Stimulated activated CD8-positive, alpha-beta memory T cell treated with anti-CD3 and anti-CD28 coated beads, Interleukin-12 subunit alpha, Interleukin-12 subunit beta, amount 100 ng/mL, for 24 hours (primary cell): ENCODE results near the gene HADHB.
"Not testable (repeated sequence)": the region's sequence is repeated elsewhere in the genome, so short reads cannot be mapped to it uniquely, and the experiment has no call there.

Experiments
- DNase-seq: peaks from one replicate; pipeline ENCODE4 v3.0.0-alpha.2; 2020; ENCODE audit errors: extremely low read depth

HADHB gene

DNA sequence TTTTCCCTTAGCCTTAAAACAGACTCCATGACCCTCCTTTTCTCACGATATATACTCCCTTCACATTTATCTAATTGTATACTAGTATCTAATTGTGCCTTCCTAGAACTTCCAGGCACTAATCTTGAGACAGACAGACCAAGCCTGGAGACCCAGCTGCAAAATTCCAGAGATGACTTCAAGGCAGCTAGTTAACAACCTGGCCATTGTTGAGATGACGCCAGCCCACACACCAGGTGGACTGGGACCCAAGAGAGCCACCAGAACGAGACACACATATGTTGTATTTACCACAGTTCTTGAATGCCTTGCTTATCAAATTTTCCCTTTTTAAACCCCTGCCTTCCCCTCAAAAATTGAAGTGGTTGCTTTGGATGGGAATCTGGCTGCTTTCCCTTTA, 52.3 kb downstream of the HADHB start:
- DNase-seq = no peak

DNA sequence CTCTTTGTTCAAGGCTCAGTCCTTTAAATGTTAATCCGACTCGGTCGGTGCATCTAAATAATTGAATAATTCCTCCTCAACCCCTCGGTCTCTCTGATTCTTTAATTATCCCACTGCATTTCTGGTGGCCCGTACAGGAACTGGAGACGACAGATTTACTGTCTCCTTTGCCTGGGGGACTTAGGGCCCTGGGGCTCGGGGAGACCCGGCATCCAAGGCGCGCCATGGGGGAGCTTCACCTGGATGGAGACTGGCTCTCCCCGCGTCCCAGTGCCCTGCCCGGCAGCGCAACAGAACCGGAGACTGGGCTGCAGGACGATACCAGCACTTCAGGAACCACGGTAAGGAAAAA, 53.5 kb downstream of the HADHB start:
- no peak for DNase-seq

DNA sequence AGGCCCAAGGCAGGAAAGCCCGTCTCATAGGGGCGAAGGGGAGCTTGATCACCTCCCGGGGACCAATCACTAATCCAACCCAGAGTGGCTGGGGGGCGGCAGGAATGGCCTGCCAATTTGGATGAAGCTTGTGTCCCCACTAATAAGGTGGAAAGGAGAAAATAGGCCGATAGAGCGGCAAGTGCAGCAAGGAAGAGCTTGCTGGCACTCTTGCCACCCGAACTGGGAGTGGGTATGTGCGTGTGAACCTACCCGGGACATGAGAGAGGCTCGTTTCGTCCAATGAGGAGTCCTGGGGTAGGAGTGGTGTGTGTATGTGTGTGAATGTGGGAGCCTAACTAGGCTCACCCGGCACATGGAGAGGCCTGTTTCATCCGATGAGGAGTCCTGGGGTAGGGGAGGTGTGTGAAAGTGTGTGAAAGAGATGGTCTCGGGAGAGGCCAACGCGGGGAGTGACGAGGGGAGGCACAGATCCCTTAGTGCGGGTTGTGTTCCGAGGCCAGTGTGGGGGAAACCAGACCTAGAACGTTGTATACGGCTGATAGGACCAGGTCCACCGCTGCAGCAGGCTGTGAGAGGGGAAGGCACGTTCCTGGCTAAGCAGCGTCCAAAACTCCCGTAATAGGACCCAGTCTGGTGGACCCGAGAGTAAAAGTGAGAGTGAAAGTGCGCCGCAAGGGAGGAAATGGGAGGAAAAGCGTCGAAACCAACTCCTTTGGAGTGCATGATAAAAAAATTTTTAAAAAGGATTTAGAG, 54.1 kb downstream of the HADHB start:
- no peak for DNase-seq

DNA sequence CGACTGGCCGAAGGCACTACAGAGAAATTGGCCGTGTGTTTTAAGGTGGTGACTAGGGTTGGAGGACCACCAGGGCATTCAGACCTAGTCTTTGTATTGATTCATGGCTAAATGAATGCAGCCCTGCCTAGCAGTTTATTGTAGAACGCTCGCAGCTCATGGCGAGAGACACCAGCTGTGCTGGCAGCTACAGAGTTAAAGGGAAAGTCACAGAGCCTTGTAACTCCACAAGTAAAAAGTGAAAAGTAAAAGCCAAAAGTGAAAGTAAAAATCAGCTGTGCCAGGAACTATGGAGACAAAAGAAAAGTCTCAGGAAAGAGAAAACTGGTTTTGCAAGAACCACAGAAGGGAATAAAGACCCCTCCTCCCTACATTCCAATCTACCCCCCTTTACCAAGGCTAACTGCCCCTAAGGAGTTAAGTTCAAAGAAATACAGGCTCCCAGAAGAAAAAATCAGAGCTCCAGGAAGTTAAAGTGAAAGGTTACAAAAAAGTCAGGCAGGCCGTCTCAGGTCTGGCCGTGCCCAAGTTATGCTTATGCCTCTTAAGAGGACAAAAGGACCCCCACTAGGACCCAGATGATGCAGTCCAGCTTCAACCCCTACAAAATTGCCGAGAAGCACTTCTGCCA, 54.8 kb downstream of the HADHB start:
- DNase-seq = no peak

DNA sequence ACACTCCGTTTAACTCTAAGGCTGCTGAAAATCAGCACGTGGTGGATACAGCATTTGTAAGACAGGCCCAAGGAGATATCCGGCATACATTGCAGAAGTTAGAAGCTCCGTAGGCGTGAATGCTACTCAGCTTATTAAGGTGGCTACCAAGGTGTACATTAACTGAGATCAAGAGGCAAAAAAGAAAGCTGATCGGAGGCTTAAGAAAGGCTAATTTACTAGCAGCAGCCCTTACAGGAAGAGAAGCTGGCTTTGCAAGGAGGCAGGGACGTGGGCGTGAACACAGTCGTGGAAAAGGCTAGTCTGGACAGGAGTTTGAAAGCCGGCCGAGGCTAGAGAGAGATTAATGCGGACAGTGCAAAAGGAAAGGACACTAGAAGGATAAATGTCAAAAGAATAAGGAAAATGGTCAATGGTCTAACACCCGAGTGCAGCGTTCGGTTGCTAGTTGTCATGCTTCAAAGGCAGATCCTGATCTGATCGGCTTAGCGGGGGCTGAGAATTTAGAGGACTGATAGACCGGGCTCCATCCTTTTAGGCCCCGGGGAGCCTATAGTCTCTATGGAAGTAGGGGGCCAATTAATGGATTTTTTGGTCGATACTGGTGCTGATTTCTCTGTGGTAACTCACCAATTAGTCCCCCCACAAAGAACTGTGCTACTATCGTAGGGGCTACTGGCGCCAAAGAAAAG, 55.6 kb downstream of the HADHB start:
- DNase-seq = no peak

DNA sequence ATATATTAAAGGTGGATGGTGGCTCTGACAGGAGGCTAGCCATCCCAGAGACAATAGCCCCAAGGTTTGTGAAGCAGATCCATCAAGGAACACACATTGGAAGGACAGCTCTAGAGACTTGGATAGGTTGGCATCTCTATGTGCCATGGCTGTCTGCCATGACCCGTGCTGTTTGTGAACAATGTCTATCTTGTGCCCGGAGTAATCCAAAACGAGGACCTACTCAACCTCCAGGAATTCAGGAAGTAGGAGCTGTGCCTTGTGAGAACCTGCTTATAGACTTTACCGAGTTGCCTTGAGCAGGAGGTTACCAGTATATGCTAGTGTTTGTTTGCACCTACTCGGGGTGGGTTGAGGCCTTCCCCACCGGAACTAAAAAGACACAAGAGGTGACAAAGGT, 58.1 kb downstream of the HADHB start:
- DNase-seq = no peak

DNA sequence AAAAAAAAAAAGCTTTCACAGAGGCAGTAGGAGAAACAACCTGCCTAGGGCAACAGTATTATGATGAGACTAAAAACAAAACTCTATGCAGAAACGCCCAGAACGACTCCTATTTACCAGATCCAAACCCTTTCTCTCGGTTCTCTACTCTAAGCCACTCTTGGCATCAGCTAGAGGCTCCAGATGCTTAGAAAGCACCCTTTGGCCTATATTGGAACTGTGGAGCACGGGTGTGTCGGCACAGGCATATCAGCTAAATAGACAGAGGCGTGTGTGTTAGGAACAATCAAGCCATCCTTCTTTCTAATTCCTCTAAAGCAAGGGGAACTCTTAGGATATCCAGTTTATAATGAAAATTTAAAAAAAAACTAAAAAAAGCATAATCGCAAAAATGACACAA, 60.4 kb downstream of the HADHB start:
- DNase-seq = not testable (repeated sequence)

DNA sequence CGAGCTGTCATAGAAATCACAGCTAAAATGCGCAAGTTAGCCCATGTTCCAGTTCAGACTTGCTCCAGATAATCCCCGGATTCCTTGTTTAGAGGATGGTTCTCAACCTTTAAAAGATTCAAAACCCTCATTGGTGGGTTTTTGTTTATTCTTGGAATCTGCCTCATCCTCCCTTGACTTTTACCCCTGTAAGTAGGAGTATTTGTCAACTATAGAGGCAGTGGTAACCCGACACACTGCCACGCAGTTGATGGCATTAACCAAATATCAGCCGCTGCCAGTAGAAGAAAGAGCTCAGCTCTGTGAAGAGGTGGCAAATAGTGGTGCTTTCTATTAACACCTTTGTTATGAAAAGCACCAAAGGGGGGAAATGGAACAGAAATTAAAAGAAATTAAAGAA, 60.8 kb downstream of the HADHB start:
- DNase-seq = no peak

DNA sequence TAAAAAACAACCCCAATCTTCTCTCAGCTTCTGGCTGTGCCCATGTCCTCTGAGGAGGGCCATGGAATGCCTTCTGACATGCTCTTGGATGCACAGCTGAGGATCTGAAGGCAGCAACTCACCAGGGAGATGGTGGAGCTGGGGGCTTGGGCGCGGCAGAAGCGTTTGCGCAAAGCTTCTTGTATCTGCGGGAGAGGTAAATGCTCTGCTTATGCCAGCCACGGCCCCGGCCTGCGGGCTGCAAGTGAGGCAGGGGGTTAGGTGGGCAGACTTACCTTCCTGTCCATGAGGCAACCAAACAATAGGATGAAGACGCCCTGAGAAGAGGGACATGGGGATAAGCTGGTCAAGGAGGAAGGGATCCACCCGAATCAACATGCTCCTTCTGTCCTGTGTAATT, 65.2 kb downstream of the HADHB start:
- DNase-seq = no peak

DNA sequence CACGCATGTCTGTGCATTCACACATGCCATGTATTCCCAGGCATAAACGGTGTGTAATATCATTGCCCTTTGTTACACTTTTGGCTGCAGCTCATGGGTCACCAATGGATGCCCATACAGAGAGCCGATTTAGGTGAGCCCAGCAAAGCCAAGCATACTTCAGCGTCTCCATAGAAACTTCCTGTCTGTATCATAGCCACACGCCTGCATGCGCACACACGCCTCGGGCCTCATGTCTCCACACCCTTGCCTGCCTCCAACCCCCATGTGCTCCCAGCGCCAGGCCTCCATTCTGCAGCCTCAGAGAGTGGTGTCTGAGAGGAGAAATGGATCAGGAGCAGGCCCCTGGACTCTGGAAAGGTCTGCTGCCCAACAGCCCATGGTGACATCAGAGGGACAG, 67.7 kb downstream of the HADHB start:
- DNase-seq = no peak

DNA sequence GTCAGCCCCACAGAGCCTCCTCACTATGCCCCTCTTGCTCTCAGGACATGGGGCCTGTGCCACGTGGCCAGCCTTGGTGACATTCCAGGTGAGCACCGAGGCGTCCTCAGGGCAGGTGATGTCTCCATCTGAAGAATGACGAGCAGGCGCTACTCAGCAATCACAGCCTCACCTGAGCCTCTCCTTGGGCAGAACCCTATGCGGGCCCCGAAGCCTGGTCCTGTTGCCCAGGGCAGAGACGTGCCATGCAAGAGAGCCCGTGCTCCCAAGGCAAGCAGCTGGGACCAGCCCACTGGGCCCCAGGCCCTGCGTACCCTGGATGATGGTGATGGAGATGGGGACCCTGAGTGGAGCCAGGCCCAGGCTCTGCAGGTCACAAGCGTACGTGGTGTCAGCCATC, 68.7 kb downstream of the HADHB start:
- DNase-seq = no peak

DNA sequence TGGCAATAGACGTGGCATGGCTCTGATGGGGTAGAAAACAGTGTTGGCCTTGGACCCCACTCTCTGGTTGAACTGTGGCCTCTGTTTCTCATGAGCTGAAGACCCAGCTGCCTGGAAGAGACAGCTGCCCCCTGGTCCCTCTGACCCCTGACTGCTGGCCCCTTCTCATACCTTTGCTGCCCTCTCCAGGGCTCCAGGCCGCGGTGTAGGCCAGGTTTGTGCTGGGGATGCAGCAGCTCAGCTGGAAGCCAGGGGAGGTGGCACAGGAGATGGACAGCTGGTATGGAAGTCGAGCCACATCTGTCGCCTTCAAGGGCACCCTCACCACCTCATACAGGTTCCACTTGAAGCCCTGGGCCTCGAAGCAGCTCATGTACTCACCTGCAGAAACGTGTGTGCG, 69.5 kb downstream of the HADHB start:
- no peak for DNase-seq

DNA sequence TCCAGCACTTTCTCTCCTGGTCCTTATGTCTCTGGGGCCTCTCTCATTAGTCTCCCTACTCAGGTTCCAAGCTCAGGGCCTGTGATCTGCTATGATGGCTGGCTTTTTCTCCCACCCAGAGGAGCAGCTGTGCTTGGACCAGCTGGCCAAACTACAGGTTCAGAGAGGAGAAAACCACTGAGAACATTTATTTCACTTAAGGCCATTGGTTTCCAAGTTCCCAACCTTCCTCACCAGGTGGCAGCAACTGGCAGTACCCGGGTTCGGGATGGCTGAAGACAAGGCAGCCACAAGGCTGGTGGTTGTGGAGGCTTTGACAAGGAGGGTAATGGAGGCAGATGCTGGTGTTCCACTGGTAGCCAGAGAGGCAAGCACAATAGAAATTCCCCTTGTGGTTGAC, 71.3 kb downstream of the HADHB start:
- DNase-seq = no peak

DNA sequence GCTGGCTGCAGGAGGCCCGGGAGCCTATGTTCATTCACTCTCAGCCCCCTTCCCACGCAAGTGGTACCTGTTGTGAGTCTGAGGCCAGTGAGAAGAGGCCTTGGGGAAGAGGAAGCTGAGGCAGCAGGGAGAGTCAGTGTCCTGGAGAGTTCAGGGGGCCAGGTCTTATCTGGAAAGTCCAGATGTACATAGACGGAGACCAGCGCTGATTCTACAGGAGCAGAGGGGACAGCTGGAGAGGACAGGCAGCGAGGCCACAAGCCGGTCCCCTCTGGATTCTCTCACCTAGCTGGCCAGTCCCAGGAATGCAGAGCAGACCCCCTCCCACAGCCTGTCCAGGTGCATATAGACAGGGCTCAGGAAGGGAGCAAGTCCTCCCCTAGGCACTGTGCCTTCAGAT, 72.1 kb downstream of the HADHB start:
- no peak for DNase-seq

DNA sequence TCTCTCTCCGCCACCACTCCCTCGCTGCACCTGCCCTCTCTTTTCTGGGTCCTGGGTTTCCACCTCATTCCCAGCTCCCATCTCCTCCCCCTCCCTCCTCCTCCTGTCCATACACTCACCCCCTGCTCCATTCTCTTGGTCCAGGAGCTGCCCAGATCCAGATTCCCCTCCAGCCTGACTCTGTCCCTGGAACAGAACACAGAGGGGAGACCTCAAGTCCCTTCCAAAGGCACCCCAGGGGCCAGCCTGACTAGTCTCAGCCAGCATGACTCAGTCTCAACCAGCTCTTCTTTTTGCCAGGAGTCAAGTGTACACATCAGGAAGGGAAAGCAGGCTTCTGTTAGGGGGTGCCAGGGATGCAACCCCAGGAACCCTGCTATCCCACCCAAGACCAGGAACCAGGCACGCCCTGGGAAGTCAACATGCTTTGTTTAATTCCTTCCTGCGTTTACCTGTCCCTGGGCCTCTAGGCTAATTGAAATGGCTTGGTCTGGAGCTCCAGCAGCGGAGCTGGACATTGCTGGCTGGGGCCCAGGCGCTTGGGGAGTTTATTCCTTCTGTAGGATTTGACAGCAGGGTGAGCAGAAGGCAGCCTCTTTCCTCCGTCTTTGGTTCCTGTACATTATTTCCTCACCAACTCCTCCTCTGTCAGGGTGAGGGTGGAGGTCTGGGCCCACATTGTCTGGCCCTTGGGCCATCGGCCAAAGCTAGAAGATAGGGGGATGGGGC, 72.8 kb downstream of the HADHB start:
- DNase-seq = no peak

DNA sequence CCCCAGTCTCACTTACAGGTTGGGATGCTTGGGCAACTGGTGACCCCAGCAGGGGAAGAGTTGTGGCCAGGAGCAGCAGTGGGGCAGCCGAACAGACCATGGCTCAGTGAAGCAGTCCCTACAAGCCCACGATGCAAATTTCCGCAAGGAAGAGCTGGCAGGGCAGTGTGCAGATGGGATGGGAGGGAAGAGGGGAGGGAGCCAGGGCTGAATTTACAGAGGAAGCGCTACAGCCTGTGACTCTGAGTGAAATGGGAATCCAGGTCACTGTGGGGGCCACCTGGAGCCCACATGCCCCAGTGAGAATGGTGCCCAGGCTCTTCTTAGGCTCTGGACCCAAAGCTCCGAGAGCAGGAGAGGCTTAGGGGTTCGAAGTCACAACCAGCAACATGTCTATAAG, 74.2 kb downstream of the HADHB start:
- DNase-seq = no peak

DNA sequence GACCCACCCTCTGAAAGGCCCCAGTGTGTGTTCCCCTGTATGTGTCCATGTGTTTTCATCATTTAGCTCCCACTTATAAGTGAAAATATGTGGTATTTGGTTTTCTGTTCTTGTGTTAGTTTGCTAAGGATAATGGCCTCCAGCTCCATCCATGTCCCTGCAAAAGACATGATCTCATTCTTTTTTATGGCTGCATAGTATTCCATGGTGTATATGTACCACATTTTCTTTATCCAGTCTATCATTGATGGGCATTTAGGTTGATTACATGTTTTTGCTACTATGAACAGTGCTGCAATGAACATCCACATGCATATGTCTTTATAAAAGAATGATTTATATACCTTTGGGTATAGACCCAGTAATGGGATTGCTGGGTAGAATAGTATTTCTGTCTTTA, 79.7 kb downstream of the HADHB start:
- not testable (repeated sequence) for DNase-seq

DNA sequence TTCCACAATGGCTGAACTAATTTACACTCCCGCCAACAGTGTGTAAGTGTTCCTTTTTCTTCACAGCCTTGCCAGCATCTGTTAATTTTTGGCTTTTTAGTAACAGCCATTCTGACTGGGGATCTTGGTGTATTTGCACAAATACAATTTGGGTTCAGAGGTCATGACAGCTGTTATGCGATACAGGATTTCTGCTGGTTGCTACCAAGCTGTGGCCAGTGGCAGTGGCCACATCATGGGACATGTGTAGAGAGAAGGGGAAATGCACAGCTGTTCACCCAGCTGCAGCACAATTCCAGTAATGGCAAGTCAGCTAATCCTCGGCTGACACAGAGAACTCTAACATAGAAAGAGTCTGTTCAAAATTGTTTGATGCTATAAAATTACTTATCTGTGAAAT, 80.2 kb downstream of the HADHB start:
- DNase-seq = no peak

DNA sequence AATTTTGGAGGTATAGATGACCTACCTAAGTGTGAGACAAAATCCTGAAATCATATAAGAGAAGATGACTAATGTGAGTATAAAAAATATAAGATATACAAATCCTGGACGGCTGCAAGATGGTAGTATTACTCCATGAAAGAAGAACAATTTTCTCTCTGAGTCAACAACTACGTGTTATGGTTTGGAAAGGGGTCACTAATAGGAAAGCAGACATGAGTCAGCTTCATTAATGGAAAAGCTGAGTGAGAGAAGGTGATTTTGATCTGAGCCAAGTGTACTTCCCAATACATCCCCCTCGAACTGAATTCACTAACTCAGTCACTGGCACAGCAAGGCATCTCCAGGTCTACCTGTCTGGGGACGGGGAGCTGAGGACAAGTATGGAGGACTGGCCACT, 81.1 kb downstream of the HADHB start:
- DNase-seq = no peak

DNA sequence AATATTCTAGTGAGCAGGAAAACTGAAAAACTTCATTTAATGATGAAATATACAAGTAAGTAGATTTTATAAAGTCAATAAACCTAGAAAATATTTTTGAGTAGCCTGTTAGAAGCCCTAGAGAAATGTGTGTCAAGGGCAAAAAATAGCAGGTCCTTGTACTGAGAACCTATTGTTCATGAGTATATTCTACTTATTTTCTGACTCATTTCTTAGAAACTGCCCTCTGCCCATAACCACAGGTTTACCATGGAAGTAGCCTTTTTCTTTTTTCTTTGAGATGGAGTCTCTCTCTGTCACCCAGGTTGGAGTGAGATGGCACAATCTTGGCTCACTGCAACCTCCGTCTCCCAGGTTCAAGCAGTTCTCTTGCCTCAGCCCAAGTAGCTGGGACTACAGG, 81.8 kb downstream of the HADHB start:
- DNase-seq = no peak

DNA sequence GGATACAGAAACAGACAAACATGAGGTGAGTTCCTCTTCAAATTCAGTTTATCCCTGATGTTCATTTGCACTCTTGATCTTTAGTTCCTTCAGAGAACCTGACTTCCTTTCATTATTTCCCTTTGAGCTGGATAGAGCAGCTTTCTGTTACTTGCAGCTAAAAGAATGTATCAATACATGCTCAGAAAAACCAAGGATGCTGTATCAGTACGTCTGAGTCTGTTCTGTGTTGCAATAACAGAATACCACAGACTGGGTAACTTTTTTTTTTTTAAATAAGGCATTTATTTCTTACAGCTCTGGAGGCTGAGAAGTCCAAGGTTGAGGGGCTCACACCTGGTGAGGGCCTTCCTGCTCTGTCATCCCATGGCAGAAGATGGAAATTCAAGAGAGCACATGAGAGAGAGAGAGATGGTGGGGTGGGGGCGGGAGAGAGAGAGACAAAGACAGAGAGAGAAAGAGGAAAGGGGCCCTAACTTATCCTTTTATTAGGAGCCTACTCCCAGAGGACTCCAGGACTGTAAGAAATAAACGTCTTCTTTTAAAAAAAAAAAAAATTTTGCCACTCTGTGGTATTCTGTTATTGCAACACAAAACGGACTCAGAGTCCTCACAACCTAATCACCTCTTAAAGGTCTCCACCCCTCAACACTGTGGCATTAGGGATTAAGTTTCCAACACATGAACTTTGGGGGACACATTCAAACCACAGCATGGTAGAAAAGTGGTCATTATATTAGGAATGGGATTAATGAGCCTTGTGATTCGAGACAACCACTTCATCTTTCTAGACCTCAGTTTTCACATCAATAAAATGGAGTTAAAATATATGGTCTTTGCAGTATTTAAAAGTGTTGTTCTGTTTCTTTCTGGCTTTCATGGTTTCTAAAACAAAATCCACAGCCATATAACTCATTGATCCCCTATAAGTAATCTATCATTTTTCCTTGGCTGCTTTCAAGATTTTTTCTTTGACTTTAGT, 82.8 kb downstream of the HADHB start:
- no peak for DNase-seq
